ENCODE data around the gene CDK10. TPM values are rescaled to one million over a fixed set of nuclear protein-coding genes. Genes with fewer than 3 reads are reported as not detected.

CDK10 gene
- total and polyA plus RNA-seq, 10 of the 15 experiments (the other 5 are each of a cell fraction or from before 2014, with no cell fraction given) = 1.5 to 58.7 (median 36.0) TPM

DNA sequence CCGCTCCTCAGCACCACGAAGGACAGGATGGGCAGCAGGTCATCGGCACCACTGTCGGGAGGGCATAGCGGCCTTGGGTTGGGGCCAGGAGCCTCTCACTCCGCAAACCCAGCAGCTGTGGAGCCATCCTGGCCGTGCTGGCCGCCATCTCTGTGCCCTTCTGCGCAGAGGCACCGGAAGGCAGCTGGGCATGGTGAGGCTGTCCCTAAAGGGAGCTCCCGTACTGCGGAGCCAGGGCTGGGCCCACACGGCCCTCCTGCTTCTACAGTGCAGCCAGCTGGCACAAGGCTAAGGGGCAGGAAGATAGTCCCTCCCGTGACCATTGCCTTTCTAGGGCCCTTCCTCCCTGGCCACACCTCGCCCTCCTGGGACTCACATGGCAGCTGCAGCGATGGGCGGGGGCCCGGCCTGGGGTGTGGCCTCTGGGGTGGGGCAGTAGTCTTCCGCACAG lies 22.0 kb downstream of the CDK10 start:
- no peaks in the 10 kb centered on the region for H3K36me3 ChIP-seq (ENCODE audit: control insufficient read depth in 2 of 2, insufficient read depth in 2 of 2, low read length in 1 of 2)
- BruUV-seq (replicated peaks) = no TSS peak
- H3K79me2 ChIP-seq (ENCODE audit: control insufficient read depth, insufficient read depth, low read length) = peaks cover 7% of the 10 kb centered on the region
- CTCF ChIA-PET = interaction anchor here (1.0 to 5.4 kb wide), 3 partner anchors 84 to 201 kb away, joined by 3 to 119 read pairs (median 82); no protein-coding TSS in a partner anchor
- SMC1A ChIA-PET (ENCODE audit: uncharacterized antibody, unreplicated experiment) = interaction anchor here (4.7 kb wide), 1 partner anchor 152 kb away, joined by 44 read pairs; no protein-coding TSS in a partner anchor
- no peak for FAIRE-seq
- no peaks in the 10 kb centered on the region for H3K9me3 ChIP-seq (replicated peaks; ENCODE audit: control insufficient read depth, insufficient read depth, low read length)
- TF ChIP-seq, protein P1, sequence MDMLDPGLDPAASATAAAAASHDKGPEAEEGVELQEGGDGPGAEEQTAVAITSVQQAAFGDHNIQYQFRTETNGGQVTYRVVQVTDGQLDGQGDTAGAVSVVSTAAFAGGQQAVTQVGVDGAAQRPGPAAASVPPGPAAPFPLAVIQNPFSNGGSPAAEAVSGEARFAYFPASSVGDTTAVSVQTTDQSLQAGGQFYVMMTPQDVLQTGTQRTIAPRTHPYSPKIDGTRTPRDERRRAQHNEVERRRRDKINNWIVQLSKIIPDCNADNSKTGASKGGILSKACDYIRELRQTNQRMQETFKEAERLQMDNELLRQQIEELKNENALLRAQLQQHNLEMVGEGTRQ (IDR thresholded peaks at IDR 0.05; ENCODE audit: borderline replicate concordance, low read depth, low read length) = no peak
- TF ChIP-seq SMAD5 (IDR thresholded peaks at IDR 0.05; ENCODE audit: low read depth) (no peak), HSF1 (IDR thresholded peaks at IDR 0.05; ENCODE audit: low read depth, low read length) (no peak), EED (IDR thresholded peaks at IDR 0.05; ENCODE audit: low read depth) (no peak), TARDBP (IDR thresholded peaks at IDR 0.05; ENCODE audit: borderline replicate concordance) (no peak), MEF2B (IDR thresholded peaks at IDR 0.05; ENCODE audit: partially characterized antibody, poor library complexity, severe bottlenecking) (no peak), TBL1XR1 (IDR thresholded peaks at IDR 0.05; ENCODE audit: low read depth, low read length) (no peak), STAT1 (conservative IDR thresholded peaks at IDR 0.05) (no peak), ESRRA (IDR thresholded peaks at IDR 0.05; ENCODE audit: low read length) (no peak)
- TF ChIP-seq, protein P2, sequence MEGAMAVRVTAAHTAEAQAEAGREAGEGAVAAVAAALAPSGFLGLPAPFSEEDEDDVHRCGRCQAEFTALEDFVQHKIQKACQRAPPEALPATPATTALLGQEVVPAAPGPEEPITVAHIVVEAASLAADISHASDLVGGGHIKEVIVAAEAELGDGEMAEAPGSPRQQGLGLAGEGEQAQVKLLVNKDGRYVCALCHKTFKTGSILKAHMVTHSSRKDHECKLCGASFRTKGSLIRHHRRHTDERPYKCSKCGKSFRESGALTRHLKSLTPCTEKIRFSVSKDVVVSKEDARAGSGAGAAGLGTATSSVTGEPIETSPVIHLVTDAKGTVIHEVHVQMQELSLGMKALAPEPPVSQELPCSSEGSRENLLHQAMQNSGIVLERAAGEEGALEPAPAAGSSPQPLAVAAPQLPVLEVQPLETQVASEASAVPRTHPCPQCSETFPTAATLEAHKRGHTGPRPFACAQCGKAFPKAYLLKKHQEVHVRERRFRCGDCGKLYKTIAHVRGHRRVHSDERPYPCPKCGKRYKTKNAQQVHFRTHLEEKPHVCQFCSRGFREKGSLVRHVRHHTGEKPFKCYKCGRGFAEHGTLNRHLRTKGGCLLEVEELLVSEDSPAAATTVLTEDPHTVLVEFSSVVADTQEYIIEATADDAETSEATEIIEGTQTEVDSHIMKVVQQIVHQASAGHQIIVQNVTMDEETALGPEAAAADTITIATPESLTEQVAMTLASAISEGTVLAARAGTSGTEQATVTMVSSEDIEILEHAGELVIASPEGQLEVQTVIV (IDR thresholded peaks at IDR 0.05; ENCODE audit: borderline replicate concordance, partially characterized antibody) = no peak
- TF ChIP-seq, protein P3, sequence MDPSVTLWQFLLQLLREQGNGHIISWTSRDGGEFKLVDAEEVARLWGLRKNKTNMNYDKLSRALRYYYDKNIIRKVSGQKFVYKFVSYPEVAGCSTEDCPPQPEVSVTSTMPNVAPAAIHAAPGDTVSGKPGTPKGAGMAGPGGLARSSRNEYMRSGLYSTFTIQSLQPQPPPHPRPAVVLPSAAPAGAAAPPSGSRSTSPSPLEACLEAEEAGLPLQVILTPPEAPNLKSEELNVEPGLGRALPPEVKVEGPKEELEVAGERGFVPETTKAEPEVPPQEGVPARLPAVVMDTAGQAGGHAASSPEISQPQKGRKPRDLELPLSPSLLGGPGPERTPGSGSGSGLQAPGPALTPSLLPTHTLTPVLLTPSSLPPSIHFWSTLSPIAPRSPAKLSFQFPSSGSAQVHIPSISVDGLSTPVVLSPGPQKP (IDR thresholded peaks at IDR 0.05; ENCODE audit: low read depth, low read length) = no peak
- ATAC-seq = no peak
- no peak overlapping the region for H3K4me3 ChIP-seq
- intact Hi-C loops (cut with micrococcal nuclease; ENCODE audit: unreplicated experiment) = loop anchor here (10.0 kb wide), 1 partner anchor 206 kb away; the partner anchor contains the start of gene MC1R
- DNase-seq (ENCODE audit: low read depth, low spot score) = no peak
- POLR2A ChIA-PET = interaction anchor here (0.5 to 1.1 kb wide), 2 partner anchors 42 to 370 kb away, joined by 3 to 7 read pairs; no protein-coding TSS in a partner anchor
- H3K4me1 ChIP-seq (ENCODE audit: control insufficient read depth, insufficient read depth, low read length) = no peaks in the 10 kb centered on the region
- WGBS (ENCODE audit: insufficient coverage, insufficient replicate concordance, low lambda C conversion rate, missing lambda C conversion rate) = 72% methylated on average over 16 of the region's 19 CpGs
- H2AFZ ChIP-seq (ENCODE audit: control insufficient read depth, low read depth, low read length) = no peak overlapping the region
- no peak overlapping the region for H3K9ac ChIP-seq (ENCODE audit: control insufficient read depth, insufficient read depth, low read length)
- no peak overlapping the region for H3K27ac ChIP-seq (ENCODE audit: control insufficient read depth, insufficient read depth)
- in situ Hi-C loops (cut with MboI) = loop anchor here (10.0 kb wide), 1 partner anchor 86 kb away; no protein-coding TSS in a partner anchor
- no peaks in the 10 kb centered on the region for H3K27me3 ChIP-seq (replicated peaks in 1 of 2; ENCODE audit: control insufficient read depth in 2 of 2, insufficient read depth in 2 of 2, low read length in 1 of 2)
- no peaks in the 10 kb centered on the region for H4K20me1 ChIP-seq (ENCODE audit: control insufficient read depth, insufficient read depth)
- RAD21 ChIA-PET (ENCODE audit: unreplicated experiment) = interaction anchor here (1.7 kb wide), 1 partner anchor 86 kb away, joined by 4 read pairs; no protein-coding TSS in a partner anchor
- H3K4me2 ChIP-seq (ENCODE audit: control insufficient read depth, insufficient read depth) = no peak overlapping the region
